ENCODE data around the gene CNPY1. TPM values are rescaled to one million over a fixed set of nuclear protein-coding genes. Genes with fewer than 3 reads are reported as not detected.

CNPY1 gene
- polyA plus RNA-seq, 1 of the 3 experiments (the other 2 are of a cell fraction) = not detected

GRCh38 chr7:155489158-155489840 is 57.1 kb downstream of the CNPY1 start:
- TF ChIP-seq NRF1 (IDR thresholded peaks at IDR 0.05; ENCODE audit: low read depth, low read length) (no peak), RFX5 (IDR thresholded peaks at IDR 0.05; ENCODE audit: low read length) (no peak), MAX (IDR thresholded peaks at IDR 0.05; ENCODE audit: low read depth) (no peak), SMC3 (IDR thresholded peaks at IDR 0.05; ENCODE audit: low read depth, low read length) (no peak), TEAD4 (IDR thresholded peaks at IDR 0.05; ENCODE audit: borderline replicate concordance, insufficient read depth) (no peak), MEF2A (IDR thresholded peaks at IDR 0.05; ENCODE audit: borderline replicate concordance, low read depth) (no peak), ELF1 (IDR thresholded peaks at IDR 0.05) (no peak), POLR2AphosphoS5 (IDR thresholded peaks at IDR 0.05; ENCODE audit: low read depth, low read length) (no peak), RAD21 (IDR thresholded peaks at IDR 0.05; ENCODE audit: low read length) (no peak), NFIC (IDR thresholded peaks at IDR 0.05; ENCODE audit: borderline replicate concordance) (no peak), EP300 (IDR thresholded peaks at IDR 0.05; ENCODE audit: borderline replicate concordance in 1 of 2, low read depth in 1 of 2, low read length in 1 of 2) (no peak), FOXM1 (IDR thresholded peaks at IDR 0.05; ENCODE audit: low read depth) (no peak), TCF12 (IDR thresholded peaks at IDR 0.05) (no peak), CTCF (IDR thresholded peaks at IDR 0.05) (no peak), USF2 (IDR thresholded peaks at IDR 0.05; ENCODE audit: borderline replicate concordance, low read depth, low read length) (no peak), MXI1 (IDR thresholded peaks at IDR 0.05; ENCODE audit: low read depth, low read length) (no peak)
- no peak for DNase-seq
- H3K27me3 ChIP-seq (ENCODE audit: insufficient read depth) = peaks cover 96% of the 10 kb centered on the region
- no peaks in the 10 kb centered on the region for H3K36me3 ChIP-seq (replicated peaks in 1 of 2; ENCODE audit: control insufficient read depth in 1 of 2, insufficient read depth in 2 of 2, low read length in 1 of 2)
- no peak overlapping the region for H2AFZ ChIP-seq (ENCODE audit: low read depth)
- ChIA-PET POLR2A (no interaction called here), CTCF (interaction anchor here (0.7 to 1.7 kb wide), 3 partner anchors 109 to 144 kb away, joined by 3 to 4 read pairs (median 3); no protein-coding TSS in a partner anchor)
- H3K27ac ChIP-seq (ENCODE audit: low read depth in 2 of 2, low read length in 1 of 2) = no peak overlapping the region
- no peaks in the 10 kb centered on the region for H3K9me2 ChIP-seq
- no peak overlapping the region for H3K4me2 ChIP-seq
- no peaks in the 10 kb centered on the region for H3K9me3 ChIP-seq
- no peaks in the 10 kb centered on the region for H4K20me1 ChIP-seq (ENCODE audit: insufficient read depth)
- no peak overlapping the region for H3K9ac ChIP-seq
- no peaks in the 10 kb centered on the region for H3F3A ChIP-seq (replicated peaks; ENCODE audit: insufficient read depth)
- no peak overlapping the region for H3K4me3 ChIP-seq (ENCODE audit: low read depth in 2 of 2, low read length in 1 of 2)
- no peaks in the 10 kb centered on the region for H3K79me2 ChIP-seq (ENCODE audit: insufficient read depth)
- no peaks in the 10 kb centered on the region; a peak in 1 of 4 replicates for H3K4me1 ChIP-seq (ENCODE audit: control insufficient read depth in 1 of 2, insufficient read depth in 2 of 2, low read depth in 1 of 2, low read length in 1 of 2)
- WGBS (ENCODE audit: low lambda C conversion rate) = 28% methylated on average over 13 of the region's 20 CpGs

All from SK-N-SH (cell line).